Ovary (tissue), 9 donors: ENCODE results near the gene GYS1. TPM values are rescaled to one million over a fixed set of nuclear protein-coding genes. Genes with fewer than 3 reads are reported as not detected.
"Not testable (repeated sequence)": the region's sequence is repeated elsewhere in the genome, so short reads cannot be mapped to it uniquely, and the experiment has no call there.

Experiments used
- DNase-seq, 5 donors: peaks; one replicate each; pipeline ENCODE4 v3.0.0-alpha.2; 2019 to 2020
- H3K27ac ChIP-seq, 2 donors: fragments of 200-600 bp; one replicate each; pipeline versions ENCODE4 v1.5.1 to v1.8.0; 2019 to 2022
- H3K27me3 ChIP-seq: fragments of 200-600 bp; one replicate; pipeline ENCODE4 v1.8.0; 2022
- H3K36me3 ChIP-seq: fragments of 200-600 bp; sonication (generic); one replicate; pipeline ENCODE4 v1.5.1; 2019
- H3K4me1 ChIP-seq: one replicate; pipeline ENCODE4 v1.8.1; 2013; ENCODE audit warnings: mild to moderate bottlenecking, moderate library complexity; ENCODE audit not compliant: insufficient read depth
- H3K4me3 ChIP-seq: fragments of 200-600 bp; sonication (generic); one replicate; pipeline ENCODE4 v1.5.1; 2017
- H3K9me3 ChIP-seq, 2 donors: fragments of 200-600 bp in 1 of 2; sonication (generic) in 1 of 2; one replicate each; pipeline versions ENCODE4 v1.5.1 to v1.8.1; 2013 to 2019; ENCODE audit warnings: mild to moderate bottlenecking in 1 of 2, moderate library complexity in 1 of 2
- CTCF ChIP-seq, 3 donors: fragments of 450-650 bp in 2 of 3; fragments of 200-600 bp in 1 of 3; IDR thresholded peaks; one replicate each; pipeline versions ENCODE4 v1.5.1 to v1.8.0; 2016 to 2022; ENCODE audit warnings: antibody characterized with exemption in 3 of 3, mild to moderate bottlenecking in 1 of 3
- EP300 ChIP-seq: sonication (generic); formaldehyde crosslinking; IDR thresholded peaks from one replicate; pipeline ENCODE4 v1.6.1; 2017; ENCODE audit warnings: antibody characterized with exemption
- POLR2A ChIP-seq: fragments of 450-650 bp; IDR thresholded peaks from one replicate; pipeline ENCODE4 v1.6.1; 2017; ENCODE audit warnings: antibody characterized with exemption, mild to moderate bottlenecking, moderate library complexity
- WGBS, 3 donors: extraction: QIAGEN DNeasy Blood & Tissue Kit in 1 of 3; methylation state at CpG; one replicate each; pipeline versions ENCODE4 v1.1.5 to v1.1.7; 2013 to 2017; 5-methylcytosine and 5-hydroxymethylcytosine counted together
- intact Hi-C, 4 donors: fragments of 100-400 bp; cut with DNase I; formaldehyde crosslinking; loops; one replicate each; pipeline versions ENCODE4 v1.11.0 to v1.15.1; 2022 to 2023
- polyA plus RNA-seq, 2 donors: library from polyadenylated mRNA; stranded (reverse); fragments of 200-250 nt in 1 of 2; fragments of 350-450 nt in 1 of 2; fragmentation: Illumina TruSeq in 1 of 2; extraction: RNeasy Lipid Tissue Mini Kit (QIAGEN cat#74804) in 1 of 2; gene quantifications; one replicate each; pipeline ENCODE4 v1.2.3, GENCODE V29; 2013 to 2014
- total RNA-seq, 7 donors: library from RNA; depleted of rRNA in 2 of 7; stranded (reverse); fragments of >200 nt in 2 of 7; fragmentation: NEBNext Ultra II Directional in 3 of 7; extraction: Animal tissue kit (Norgen Biotek cat#: 25700) in 3 of 7; gene quantifications; one replicate each; pipeline versions ENCODE4 v1.1.0 to v1.2.4, GENCODE V29; 2016 to 2023
- donor health status: DM: no; HTN: no; CAD: no; lungs with moderate emphysema.
- donor health status: DM: no; HTN: no; CAD: no.
- donor health status: Bipolar disorder and iron deficiency.
- donor health status: DM: yes; HTN: yes; CAD: no.
- donor health status: DM: no; HTN: no; CAD: no.
- donor health status: DM: yes; HTN: yes; CAD: no.

The GYS1 gene
- total and polyA plus RNA-seq, 9 donors: 16.3 to 33.6 (median 29.0) TPM

DNA sequence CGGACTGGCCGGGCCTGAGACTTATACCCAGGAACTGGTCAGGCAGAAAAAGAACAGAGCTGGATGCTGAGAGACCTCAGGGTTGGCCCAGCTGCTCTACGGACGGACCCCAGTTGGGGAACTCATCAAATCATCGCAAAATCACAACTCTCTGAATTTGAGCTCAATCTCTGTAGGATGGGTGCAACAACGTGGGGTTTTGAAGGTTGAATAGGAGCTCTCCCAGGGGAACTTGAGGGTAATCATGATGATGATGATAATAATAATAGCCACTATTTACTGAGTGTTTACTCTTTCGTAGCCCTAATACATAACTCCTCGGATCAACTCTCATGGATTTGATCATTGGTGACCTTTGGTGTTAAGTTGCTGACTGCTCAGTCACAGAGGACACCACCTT lies 37.2 kb upstream of the GYS1 start:
- H3K4me1 ChIP-seq, H3K4me3 ChIP-seq, H3K27me3 ChIP-seq, H3K36me3 ChIP-seq, intact Hi-C loops, H3K9me3 ChIP-seq, DNase-seq, H3K27ac ChIP-seq: not testable (repeated sequence)
- 88 to 92% (median 91%) methylated on average over 3 to 6 of the region's 8 CpGs for WGBS, 3 donors

DNA sequence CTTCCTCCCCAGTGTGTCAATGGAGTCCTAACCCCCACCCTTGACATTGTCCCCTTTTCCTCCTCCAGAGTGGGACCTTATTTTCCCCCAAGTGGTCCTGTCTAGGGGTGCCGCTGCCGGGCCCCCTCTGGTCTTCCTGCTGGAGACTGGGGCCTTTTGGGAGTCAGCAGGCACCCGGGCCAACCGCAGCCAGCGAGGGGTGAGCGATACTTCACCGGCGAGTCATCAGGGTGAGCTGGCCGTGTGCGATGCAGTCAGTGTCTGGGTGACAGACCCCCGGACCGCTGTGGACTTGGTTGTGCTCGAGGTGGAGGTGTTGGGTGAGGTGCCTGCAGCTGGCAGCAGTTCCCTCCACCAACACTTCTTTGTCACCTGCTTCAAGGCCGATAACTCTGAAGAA lies 36.6 kb upstream of the GYS1 start:
- 81 to 84% (median 81%) methylated on average over 14 of the region's 14 CpGs for WGBS, 3 donors
- H3K4me3 ChIP-seq, DNase-seq, H3K9me3 ChIP-seq, H3K27me3 ChIP-seq, H3K27ac ChIP-seq, intact Hi-C loops, H3K36me3 ChIP-seq, H3K4me1 ChIP-seq: not testable (repeated sequence)

GRCh38 chr19:49028686-49029085 lies 35.6 kb upstream of the GYS1 start:
- DNase-seq, H3K27ac ChIP-seq, intact Hi-C loops, H3K4me1 ChIP-seq, H3K9me3 ChIP-seq, H3K27me3 ChIP-seq, H3K4me3 ChIP-seq, H3K36me3 ChIP-seq: not testable (repeated sequence)
- WGBS, 3 donors: 74 to 80% (median 75%) methylated on average over 5 to 9 of the region's 9 CpGs

GRCh38 chr19:49025599-49025998 lies 32.5 kb upstream of the GYS1 start:
- DNase-seq, H3K4me1 ChIP-seq, H3K27ac ChIP-seq, H3K9me3 ChIP-seq, intact Hi-C loops, H3K4me3 ChIP-seq, H3K27me3 ChIP-seq, H3K36me3 ChIP-seq: not testable (repeated sequence)
- WGBS, 3 donors: 75 to 79% (median 77%) methylated on average over 18 to 23 of the region's 23 CpGs

- 80 to 86% (median 84%) methylated on average over 4 to 6 of the region's 6 CpGs for WGBS, 3 donors
- H3K27ac ChIP-seq, H3K4me3 ChIP-seq, DNase-seq, H3K36me3 ChIP-seq, intact Hi-C loops, H3K27me3 ChIP-seq, H3K9me3 ChIP-seq, H3K4me1 ChIP-seq: not testable (repeated sequence)
Measured at GRCh38 chr19:49025088-49025487, 32.0 kb upstream of the GYS1 start.

GRCh38 chr19:49024233-49024632 lies 31.1 kb upstream of the GYS1 start, which contains the start of gene CGB3:
TSS of gene CGB3 (minus strand) at chr19:49024333. CDS start at chr19:49023971, 362 bp downstream.
- H3K4me3 ChIP-seq, H3K27me3 ChIP-seq, DNase-seq, H3K4me1 ChIP-seq, intact Hi-C loops, H3K27ac ChIP-seq, H3K36me3 ChIP-seq, H3K9me3 ChIP-seq: not testable (repeated sequence)
- 63 to 79% (median 67%) methylated on average over 7 to 12 of the region's 15 CpGs for WGBS, 3 donors

DNA sequence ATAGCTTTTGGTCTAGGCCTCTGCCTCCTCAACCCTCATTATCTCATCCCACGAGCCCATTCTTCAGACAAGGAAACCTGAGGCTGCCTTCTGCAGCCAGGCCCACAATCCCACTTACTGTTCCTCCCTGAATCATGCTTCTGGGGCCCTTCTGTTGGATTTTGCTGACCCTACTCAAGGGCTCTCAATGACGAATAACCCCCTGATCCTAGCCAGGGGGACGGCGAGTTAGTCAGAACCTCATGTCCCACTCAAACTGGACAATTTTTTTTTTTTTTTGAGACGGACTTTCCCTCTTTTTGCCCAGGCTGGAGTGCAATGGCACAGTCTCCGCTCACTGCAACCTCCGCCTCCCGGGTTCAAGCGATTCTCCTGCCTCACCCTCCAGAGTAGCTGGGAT lies 29.0 kb upstream of the GYS1 start:
- H3K36me3 ChIP-seq: no peaks in the 10 kb centered on the region
- intact Hi-C loops: no loop called here
- no peak overlapping the region for H3K27ac ChIP-seq
- H3K4me1 ChIP-seq: peaks cover 7% of the 10 kb centered on the region
- H3K4me3 ChIP-seq: no peak overlapping the region
- WGBS, 3 donors: 87 to 92% (median 90%) methylated on average over 9 of the region's 9 CpGs
- H3K27me3 ChIP-seq: no peaks in the 10 kb centered on the region
- TF ChIP-seq POLR2A (no peak), CTCF (IDR thresholded peaks at IDR 0.05) (no peak), EP300 (no peak)
- DNase-seq: no peak
- H3K9me3 ChIP-seq: no peaks in the 10 kb centered on the region
